ENCODE data around the gene AP2A2.
"Not testable (repeated sequence)": the region's sequence is repeated elsewhere in the genome, so short reads cannot be mapped to it uniquely, and the experiment has no call there.

The AP2A2 gene

GRCh38 chr11:1015826-1016545 is 90.3 kb downstream of the AP2A2 start:
- DNase-seq (ENCODE audit: low read depth) = no peak

- DNase-seq (ENCODE audit: low read depth) = not testable (repeated sequence)
These were observed 91.0 kb downstream of the AP2A2 start for GRCh38 chr11:1016610-1017126.

- no peak for DNase-seq (ENCODE audit: low read depth)
These were observed 91.8 kb downstream of the AP2A2 start for GRCh38 chr11:1017269-1018005.

DNA sequence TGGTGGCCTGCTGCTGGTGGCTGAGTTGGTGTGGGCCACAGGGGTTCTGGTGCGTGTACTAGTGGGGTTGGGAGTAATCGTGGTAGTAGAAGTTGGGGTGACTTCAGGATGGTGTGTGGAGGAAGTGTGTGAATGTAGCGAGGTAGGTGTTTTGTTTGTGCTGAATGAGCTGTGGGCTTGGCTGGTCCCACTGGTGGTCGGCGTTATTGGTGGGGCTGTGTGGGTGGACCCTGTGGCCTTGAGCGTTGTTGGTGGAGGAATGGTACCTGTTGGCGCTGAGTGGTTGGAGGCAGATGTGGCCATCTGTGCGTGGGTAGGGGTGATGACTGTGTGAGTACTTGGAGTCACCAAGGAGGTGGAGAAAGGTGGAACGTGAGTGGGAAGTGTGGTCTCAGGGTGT is 92.4 kb downstream of the AP2A2 start:
- no peak for DNase-seq (ENCODE audit: low read depth)

GRCh38 chr11:1019321-1019910 is 93.7 kb downstream of the AP2A2 start:
- no peak for DNase-seq (ENCODE audit: low read depth)

GRCh38 chr11:1020211-1020905 is 94.7 kb downstream of the AP2A2 start:
- no peak for DNase-seq (ENCODE audit: low read depth)

GRCh38 chr11:1022411-1022810 is 96.7 kb downstream of the AP2A2 start:
- no peak for DNase-seq (ENCODE audit: low read depth)

- DNase-seq (ENCODE audit: low read depth) = no peak
These were observed 97.5 kb downstream of the AP2A2 start for GRCh38 chr11:1022908-1023810.

DNA sequence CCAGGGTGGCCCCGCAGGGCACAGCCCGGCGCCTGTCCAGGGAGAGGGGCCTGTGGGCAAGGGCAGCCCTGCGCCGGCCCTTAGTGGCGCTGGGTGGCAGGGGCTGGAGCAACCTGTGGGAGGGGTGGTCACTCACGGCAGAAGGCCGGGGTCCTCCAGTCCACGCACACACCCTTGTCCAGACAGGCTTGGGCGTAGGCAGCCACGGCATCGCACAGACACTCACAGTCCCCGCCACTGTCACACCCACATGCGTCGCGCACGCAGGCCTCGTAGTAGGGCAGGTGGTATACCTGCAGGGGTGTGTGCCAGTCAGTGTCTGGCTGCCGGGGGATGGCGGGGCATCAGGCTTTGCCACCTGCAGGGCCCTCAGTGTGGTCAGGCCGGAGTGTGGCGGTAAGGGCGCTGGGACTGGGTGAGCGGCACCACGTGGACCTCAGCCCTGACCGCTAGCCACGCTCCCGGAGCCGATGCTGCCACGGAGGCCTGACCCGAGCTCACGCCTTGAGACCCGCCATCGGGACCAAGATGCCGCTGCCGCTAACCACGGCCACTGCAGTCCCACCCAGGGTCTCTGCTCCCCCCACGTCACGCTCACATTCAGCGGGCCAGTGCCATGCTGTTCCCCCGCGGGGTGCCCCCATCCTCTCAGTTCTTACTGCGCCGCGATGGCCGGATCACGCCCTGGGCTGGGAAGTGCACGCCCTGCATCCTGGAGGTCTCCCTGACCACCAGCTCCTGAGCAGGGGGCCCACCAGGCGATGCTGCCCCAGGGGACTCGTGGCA is 98.3 kb downstream of the AP2A2 start:
- DNase-seq (ENCODE audit: low read depth) = no peak

- no peak for DNase-seq (ENCODE audit: low read depth)
These were observed 99.1 kb downstream of the AP2A2 start for GRCh38 chr11:1024597-1025409.

DNA sequence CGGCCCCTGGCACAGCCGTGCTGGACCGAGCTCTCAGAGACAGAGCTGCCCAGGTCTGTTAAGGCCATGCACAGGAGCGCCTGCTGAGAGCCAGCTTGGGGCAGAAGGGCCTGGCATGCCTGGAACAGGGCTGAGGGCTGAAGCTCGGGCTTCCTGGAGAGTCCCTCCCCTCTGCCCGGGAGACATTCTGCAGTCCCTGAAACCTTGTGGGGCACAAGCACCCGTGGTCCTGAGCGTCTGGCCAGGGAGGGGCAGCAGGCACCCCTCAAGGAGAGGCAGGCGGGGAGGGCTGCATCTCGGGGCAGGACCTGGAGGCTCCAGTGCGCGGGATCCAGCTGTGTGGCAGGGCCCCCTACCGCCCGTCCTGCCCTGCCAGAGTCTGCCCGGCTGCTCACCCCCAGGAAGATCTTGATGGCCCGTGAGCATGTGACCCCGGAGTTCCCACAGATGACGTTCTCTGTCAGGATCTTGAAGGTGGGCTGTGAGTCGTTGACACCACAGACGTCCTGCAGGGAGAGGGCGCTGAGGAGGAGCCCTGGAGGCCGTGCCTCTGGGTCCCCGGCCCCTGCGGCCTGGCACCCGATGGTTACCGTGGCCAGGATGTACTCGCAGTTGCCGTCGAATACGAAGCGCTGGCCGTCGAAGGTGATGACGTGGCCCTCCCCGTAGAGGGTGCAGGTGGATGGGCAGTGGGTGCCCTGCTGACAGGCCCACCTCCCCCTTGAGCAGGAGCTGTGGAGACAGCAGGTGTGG is 99.9 kb downstream of the AP2A2 start:
- no peak for DNase-seq (ENCODE audit: low read depth)

DNA sequence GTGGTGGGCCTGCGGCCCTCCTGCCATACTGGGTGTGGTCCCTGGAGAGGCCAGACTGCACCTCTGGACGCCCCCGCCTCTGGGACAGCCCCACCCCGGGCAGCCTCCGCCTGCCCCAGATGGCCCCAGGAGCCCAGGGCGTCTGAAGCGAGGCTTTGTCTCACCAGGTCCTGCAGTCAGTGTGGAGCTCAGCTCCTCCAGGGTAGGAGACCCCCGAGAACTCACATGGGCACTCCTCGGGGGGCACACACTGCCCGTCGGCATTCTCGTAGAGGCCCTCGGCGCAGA is 100.4 kb downstream of the AP2A2 start:
- DNase-seq (ENCODE audit: low read depth) = no peak

- no peak for DNase-seq (ENCODE audit: low read depth)
These were observed 101.2 kb downstream of the AP2A2 start for GRCh38 chr11:1026641-1027482.

- DNase-seq (ENCODE audit: low read depth) = no peak
These were observed 102.0 kb downstream of the AP2A2 start for GRCh38 chr11:1027483-1028290.

- DNase-seq (ENCODE audit: low read depth) = no peak
These were observed 102.5 kb downstream of the AP2A2 start for GRCh38 chr11:1028291-1028540.

GRCh38 chr11:1028616-1029015 is 102.9 kb downstream of the AP2A2 start:
- DNase-seq (ENCODE audit: low read depth) = no peak

DNA sequence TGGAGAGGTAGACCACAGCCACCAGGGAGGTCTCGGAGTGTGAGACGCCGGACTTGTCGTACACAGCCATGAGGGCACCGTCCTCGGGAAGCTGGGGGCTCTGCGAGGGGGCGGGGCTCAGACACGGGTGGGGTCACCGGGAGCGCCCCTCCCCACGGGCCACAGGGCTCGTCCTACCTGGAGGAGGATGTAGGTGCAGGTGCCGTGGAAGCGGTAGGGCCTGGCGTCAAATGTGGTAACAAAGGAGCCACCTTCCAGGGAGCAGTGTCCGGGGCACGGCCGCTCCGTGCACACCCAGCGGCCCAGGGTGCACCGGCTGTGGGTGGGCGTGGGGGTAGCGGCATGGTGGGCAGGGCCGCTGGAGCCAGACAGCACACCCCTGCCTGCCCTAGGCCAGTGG is 103.4 kb downstream of the AP2A2 start:
- no peak for DNase-seq (ENCODE audit: low read depth)

DNA sequence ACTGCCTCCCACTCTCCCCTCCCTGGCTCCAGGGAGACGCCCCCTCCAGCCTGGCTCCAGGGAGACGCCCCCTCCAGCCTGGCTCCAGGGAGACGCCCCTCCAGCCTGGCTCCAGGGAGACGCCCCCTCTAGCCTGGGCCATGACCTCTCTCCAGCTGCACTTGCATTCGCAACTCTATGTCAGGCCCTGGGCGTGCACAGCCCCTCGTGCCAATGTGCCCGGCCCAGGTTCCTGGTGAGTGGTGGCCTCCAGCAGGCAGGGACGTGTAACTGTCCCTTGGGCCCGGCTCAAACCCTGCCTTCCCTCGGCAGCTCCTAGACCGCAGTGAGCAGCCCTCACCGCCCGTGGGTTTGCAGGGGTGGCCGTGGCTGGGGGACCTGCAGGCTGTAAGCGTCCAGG is 104.0 kb downstream of the AP2A2 start:
- DNase-seq (ENCODE audit: low read depth) = no peak

All from stimulated activated CD4-positive, alpha-beta T cell treated with anti-CD3 and anti-CD28 coated beads, Interleukin-2, amount 100 ng/mL, for 4 hours (primary cell).